GM21381 (cell line): ENCODE measurements around the gene XPNPEP1.

Source experiments
- ATAC-seq: cut with Tn5 transposase; IDR thresholded peaks from one replicate; pipeline ENCODE4 v1.9.1; 2021; ENCODE audit warnings: mild to moderate bottlenecking, moderate library complexity; ENCODE audit not compliant: unreplicated experiment

XPNPEP1 gene

GRCh38 chr10:109952526-109952925, 29.2 kb upstream of the XPNPEP1 start:
- ATAC-seq, result no peak

DNA sequence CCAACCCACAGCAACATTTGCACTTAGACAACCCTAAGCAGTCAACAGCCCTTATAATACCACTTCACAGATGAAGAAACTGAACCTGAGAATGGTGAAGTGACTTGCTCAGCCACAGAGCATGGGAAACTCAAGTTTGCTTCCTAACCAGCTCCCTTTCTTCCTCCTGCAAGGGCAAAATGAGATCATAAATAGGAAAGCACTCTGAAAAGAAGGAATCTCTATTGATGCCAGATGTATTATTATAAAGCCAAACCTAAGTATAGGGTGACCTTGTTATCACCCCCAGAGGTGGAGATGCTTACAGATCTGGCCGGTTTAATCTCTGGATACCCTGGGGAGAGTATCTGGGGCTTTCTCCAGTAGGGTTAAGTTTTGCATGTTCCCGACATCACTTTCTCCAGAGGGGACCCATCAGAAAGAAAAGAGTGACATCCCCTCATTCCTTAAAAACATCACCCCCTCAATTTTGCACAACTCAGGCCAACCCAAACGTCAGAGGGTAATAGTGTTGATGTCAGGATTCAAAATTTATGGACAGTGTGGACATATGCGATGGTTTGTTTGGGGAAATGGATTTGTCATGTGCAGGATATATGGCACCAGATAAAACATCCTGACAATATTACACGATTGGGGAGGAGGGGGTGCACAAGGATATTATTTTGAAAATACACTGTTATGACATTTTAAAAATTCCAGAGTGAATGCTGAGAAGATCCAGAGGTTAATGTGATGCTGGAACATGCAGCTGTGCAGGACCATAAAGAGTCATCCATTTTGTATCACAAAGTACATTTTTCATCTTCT, 24.0 kb upstream of the XPNPEP1 start:
- no peak for ATAC-seq

GRCh38 chr10:109946680-109947079, 23.4 kb upstream of the XPNPEP1 start:
- ATAC-seq, result no peak

GRCh38 chr10:109945473-109946177, 22.3 kb upstream of the XPNPEP1 start:
- no peak for ATAC-seq

GRCh38 chr10:109944613-109945012, 21.3 kb upstream of the XPNPEP1 start:
- ATAC-seq, result no peak

GRCh38 chr10:109941236-109941862, 18.0 kb upstream of the XPNPEP1 start:
- no peak for ATAC-seq

DNA sequence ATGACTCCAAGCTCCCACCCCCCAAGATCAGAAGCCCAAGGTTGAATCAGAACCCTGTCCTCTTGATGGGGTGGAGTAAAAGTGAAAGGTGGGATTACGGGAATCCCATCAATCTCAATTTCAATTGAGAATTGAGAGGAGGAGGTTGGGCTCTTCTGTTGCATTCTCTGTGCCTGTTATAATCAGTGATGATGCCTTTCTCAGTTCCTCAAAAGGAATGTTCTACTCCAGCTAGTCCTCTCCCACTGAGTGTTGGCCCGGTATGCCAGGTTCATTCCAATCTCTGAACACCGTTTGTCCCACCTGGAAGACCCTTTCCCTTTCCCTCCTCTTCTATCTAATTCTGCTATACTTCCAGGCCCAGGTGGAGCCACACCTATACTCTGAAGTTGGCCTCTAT, 17.2 kb upstream of the XPNPEP1 start:
- ATAC-seq, result no peak

DNA sequence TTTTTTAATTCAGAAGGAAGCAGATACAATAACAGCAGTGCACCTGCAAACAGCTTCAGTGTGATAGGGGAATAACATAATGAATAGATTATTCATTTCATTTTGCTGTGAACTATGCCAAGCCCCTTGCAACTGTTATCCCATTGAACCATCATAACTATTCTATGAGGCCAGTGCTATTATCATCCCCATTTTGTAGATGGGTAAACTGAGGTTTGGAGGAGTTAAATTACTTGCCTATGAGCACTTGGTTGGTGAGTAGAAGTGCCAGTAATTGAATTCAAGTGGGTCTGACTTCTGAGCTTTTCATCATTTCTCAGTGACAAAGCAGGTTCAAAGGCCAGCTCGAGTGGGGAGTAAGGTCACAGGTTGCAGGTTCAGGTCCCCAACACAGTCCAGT, 16.8 kb upstream of the XPNPEP1 start:
- no peak for ATAC-seq

GRCh38 chr10:109939315-109939961, 16.1 kb upstream of the XPNPEP1 start:
- no peak for ATAC-seq

- ATAC-seq, result no peak
These were observed 14.3 kb upstream of the XPNPEP1 start for GRCh38 chr10:109937460-109938065.

GRCh38 chr10:109934958-109935793, 11.9 kb upstream of the XPNPEP1 start:
- no peak for ATAC-seq

- no peak for ATAC-seq
These were observed 10.8 kb upstream of the XPNPEP1 start for GRCh38 chr10:109933984-109934565.

DNA sequence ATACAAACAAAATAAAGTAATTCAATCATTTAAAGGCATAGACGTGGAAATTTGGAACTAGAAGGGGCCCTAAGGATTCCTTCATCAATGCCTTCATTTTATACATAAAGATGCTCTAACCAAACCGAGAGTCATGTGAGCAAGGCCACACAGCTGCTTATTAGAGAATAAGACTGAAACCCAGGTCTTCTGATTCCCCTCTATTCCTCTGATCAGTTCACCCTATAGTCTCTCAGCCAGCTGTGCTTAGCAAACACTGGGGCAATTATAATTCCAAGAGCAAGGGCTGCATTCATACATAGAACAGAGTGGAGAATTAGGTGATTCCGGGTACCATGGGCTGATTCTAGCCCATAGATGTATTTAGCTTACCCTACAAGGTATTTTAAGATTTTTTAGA, 9.7 kb upstream of the XPNPEP1 start:
- ATAC-seq, result no peak

GRCh38 chr10:109932391-109932790, 9.1 kb upstream of the XPNPEP1 start:
- no peak for ATAC-seq

GRCh38 chr10:109931163-109931562, 7.9 kb upstream of the XPNPEP1 start:
- ATAC-seq, result no peak

GRCh38 chr10:109929501-109930219, 6.3 kb upstream of the XPNPEP1 start:
- ATAC-seq, result no peak

DNA sequence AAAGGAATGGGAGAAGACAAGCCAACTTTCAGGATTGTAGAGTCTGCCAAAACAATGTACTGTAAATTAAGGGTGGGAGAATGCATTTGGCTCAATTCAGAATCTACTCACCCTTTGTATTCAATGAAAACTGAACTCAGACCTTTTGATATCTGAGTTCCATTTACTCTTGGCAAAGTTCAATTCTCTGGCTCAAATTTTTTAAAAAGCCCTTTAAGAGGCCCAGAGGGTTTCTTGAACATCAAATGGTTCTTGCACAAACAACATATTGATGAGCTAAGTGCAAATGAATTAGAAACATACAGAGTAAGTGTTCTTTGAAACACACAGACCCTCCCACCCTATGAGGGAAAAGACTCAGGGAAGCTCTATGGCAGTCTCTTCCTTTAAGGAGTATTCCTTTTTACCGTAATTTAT, 5.2 kb upstream of the XPNPEP1 start:
- no peak for ATAC-seq

- ATAC-seq, result no peak
These were observed 3.5 kb upstream of the XPNPEP1 start for GRCh38 chr10:109926825-109927224.
